HepG2 (cell line): ENCODE results near the gene ELOVL2.

Experiments used
- ARNT ChIP-seq: fragments of 450-650 bp; IDR thresholded peaks from 2 replicates; pipeline ENCODE4 v1.6.1; 2017
- HNRNPH1 ChIP-seq: fragments of 200-400 bp; formaldehyde crosslinking; optimal IDR thresholded peaks from 2 replicates; pipeline ENCODE3; 2017; ENCODE audit warnings: mild to moderate bottlenecking, low read depth, low read length
- NFRKB ChIP-seq: fragments of 450-650 bp; IDR thresholded peaks from 2 replicates; pipeline ENCODE4 v1.6.1; 2017
- POLR2AphosphoS5 ChIP-seq: IDR thresholded peaks from 2 replicates; pipeline ENCODE4 v1.6.1; 2012; ENCODE audit warnings: low read depth, low read length
- ZNF775 ChIP-seq: sonication (generic); formaldehyde crosslinking; IDR thresholded peaks from 2 replicates; pipeline ENCODE4 v1.4.0; 2020; ENCODE audit warnings: missing genetic modification reagents, mild to moderate bottlenecking, moderate library complexity, borderline replicate concordance

DNA sequence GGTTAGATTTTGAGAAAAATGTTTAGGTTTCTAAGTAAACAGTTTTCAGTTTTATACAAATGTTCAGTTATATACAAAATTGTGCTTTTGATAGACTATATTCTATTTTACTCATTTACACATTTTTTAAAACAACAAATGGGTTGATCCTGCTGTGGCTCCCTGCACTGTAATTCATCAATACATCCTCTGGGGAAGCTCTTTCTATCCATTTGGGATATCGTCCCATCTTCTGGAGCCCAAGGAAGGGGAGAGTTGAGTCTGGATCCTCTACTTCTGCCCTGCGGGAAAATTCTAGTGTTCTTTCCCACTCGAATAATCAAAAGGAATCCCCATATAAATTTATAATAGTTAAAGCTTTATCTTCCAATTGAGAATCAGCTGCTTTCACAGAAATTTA, 82.3 kb downstream of the ELOVL2 start:
- TF ChIP-seq NFRKB (no peak), POLR2AphosphoS5 (no peak), HNRNPH1 (no peak), ZNF775 (CRISPR knock-in tag) (no peak), ARNT (no peak)
